ENCODE data around the gene GNG2. TPM values are rescaled to one million over a fixed set of nuclear protein-coding genes. Genes with fewer than 3 reads are reported as not detected.

GNG2 gene
- total and polyA plus RNA-seq, 10 of the 15 experiments (the other 5 are each of a cell fraction or from before 2014, with no cell fraction given) = 31.6 to 114 (median 66.4) TPM

GRCh38 chr14:52006361-52006760, 145.9 kb downstream of the GNG2 start (continued):
- no peak for TF ChIP-seq SPI1 (IDR thresholded peaks at IDR 0.05; ENCODE audit: borderline replicate concordance, insufficient read depth, low read depth, low read length)
- TF ChIP-seq PAX8 (IDR thresholded peaks at IDR 0.05) = no peak

- ChIA-PET RAD21 (ENCODE audit: unreplicated experiment) (interaction anchor here (0.6 kb wide), 1 partner anchor 286 kb away, joined by 3 read pairs; no protein-coding TSS in a partner anchor), POLR2A (no interaction called here), SMC1A (ENCODE audit: uncharacterized antibody, unreplicated experiment) (interaction anchor here (1.0 to 6.1 kb wide), 3 partner anchors 13 to 43 kb away, joined by 3 to 33 read pairs (median 3); no protein-coding TSS in a partner anchor), CTCF (interaction anchor here (1.3 to 4.3 kb wide), 2 partner anchors 11 to 64 kb away, joined by 5 to 24 read pairs; no protein-coding TSS in a partner anchor)
- no peak overlapping the region for H3K27ac ChIP-seq (ENCODE audit: control insufficient read depth, insufficient read depth)
- no peak for DNase-seq (ENCODE audit: low read depth, low spot score)
- no peaks in the 10 kb centered on the region; the same call in 1 of the 2 replicates for H4K20me1 ChIP-seq (ENCODE audit: control insufficient read depth, insufficient read depth)
- no peaks in the 10 kb centered on the region for H3K9me3 ChIP-seq (replicated peaks; ENCODE audit: control insufficient read depth, insufficient read depth, low read length)
- no peak overlapping the region for H3K4me2 ChIP-seq (ENCODE audit: control insufficient read depth, insufficient read depth)
- in situ Hi-C loops (cut with MboI) (no loop called here), intact Hi-C loops (cut with micrococcal nuclease; ENCODE audit: unreplicated experiment) (no loop called here)
- FAIRE-seq = no peak
- ATAC-seq = no peak
- no peaks in the 10 kb centered on the region for H3K79me2 ChIP-seq (ENCODE audit: control insufficient read depth, insufficient read depth, low read length)
- no peaks in the 10 kb centered on the region for H3K27me3 ChIP-seq (replicated peaks in 1 of 2; ENCODE audit: control insufficient read depth in 2 of 2, insufficient read depth in 2 of 2, low read length in 1 of 2)
- no peak overlapping the region for H2AFZ ChIP-seq (ENCODE audit: control insufficient read depth, low read depth, low read length)
- no peak overlapping the region for H3K4me3 ChIP-seq
- H3K4me1 ChIP-seq (ENCODE audit: control insufficient read depth, insufficient read depth, low read length) = no peaks in the 10 kb centered on the region
- H3K36me3 ChIP-seq (ENCODE audit: control insufficient read depth in 2 of 2, insufficient read depth in 2 of 2, low read length in 1 of 2) = peaks cover 22 to 52% of the 10 kb centered on the region in 2 experiments
- BruUV-seq (replicated peaks) = no TSS peak
- H3K9ac ChIP-seq (ENCODE audit: control insufficient read depth, insufficient read depth, low read length) = no peak overlapping the region
- WGBS (ENCODE audit: insufficient coverage, insufficient replicate concordance, low lambda C conversion rate, missing lambda C conversion rate) = 36% methylated on average over 1 of the region's 1 CpG
- no peak for TF ChIP-seq ETV6 (conservative IDR thresholded peaks at IDR 0.05 in 1 of 2, IDR thresholded peaks at IDR 0.05 in 1 of 2; ENCODE audit: borderline replicate concordance in 1 of 2, low read depth in 1 of 2)
- TF ChIP-seq CUX1 (IDR thresholded peaks at IDR 0.05; ENCODE audit: insufficient replicate concordance, low read depth, low read length) = no peak
- no peak for TF ChIP-seq NFYA (IDR thresholded peaks at IDR 0.05; ENCODE audit: borderline replicate concordance, low read depth, low read length)
- TF ChIP-seq CREB1 (IDR thresholded peaks at IDR 0.05; ENCODE audit: low read depth) = no peak
- TF ChIP-seq, protein P1, sequence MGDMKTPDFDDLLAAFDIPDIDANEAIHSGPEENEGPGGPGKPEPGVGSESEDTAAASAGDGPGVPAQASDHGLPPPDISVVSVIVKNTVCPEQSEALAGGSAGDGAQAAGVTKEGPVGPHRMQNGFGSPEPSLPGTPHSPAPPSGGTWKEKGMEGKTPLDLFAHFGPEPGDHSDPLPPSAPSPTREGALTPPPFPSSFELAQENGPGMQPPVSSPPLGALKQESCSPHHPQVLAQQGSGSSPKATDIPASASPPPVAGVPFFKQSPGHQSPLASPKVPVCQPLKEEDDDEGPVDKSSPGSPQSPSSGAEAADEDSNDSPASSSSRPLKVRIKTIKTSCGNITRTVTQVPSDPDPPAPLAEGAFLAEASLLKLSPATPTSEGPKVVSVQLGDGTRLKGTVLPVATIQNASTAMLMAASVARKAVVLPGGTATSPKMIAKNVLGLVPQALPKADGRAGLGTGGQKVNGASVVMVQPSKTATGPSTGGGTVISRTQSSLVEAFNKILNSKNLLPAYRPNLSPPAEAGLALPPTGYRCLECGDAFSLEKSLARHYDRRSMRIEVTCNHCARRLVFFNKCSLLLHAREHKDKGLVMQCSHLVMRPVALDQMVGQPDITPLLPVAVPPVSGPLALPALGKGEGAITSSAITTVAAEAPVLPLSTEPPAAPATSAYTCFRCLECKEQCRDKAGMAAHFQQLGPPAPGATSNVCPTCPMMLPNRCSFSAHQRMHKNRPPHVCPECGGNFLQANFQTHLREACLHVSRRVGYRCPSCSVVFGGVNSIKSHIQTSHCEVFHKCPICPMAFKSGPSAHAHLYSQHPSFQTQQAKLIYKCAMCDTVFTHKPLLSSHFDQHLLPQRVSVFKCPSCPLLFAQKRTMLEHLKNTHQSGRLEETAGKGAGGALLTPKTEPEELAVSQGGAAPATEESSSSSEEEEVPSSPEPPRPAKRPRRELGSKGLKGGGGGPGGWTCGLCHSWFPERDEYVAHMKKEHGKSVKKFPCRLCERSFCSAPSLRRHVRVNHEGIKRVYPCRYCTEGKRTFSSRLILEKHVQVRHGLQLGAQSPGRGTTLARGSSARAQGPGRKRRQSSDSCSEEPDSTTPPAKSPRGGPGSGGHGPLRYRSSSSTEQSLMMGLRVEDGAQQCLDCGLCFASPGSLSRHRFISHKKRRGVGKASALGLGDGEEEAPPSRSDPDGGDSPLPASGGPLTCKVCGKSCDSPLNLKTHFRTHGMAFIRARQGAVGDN (IDR thresholded peaks at IDR 0.05) = no peak
- TF ChIP-seq, protein P2, sequence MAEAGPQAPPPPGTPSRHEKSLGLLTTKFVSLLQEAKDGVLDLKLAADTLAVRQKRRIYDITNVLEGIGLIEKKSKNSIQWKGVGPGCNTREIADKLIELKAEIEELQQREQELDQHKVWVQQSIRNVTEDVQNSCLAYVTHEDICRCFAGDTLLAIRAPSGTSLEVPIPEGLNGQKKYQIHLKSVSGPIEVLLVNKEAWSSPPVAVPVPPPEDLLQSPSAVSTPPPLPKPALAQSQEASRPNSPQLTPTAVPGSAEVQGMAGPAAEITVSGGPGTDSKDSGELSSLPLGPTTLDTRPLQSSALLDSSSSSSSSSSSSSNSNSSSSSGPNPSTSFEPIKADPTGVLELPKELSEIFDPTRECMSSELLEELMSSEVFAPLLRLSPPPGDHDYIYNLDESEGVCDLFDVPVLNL (IDR thresholded peaks at IDR 0.05; ENCODE audit: low read depth, low read length) = no peak
- TF ChIP-seq WRNIP1 (IDR thresholded peaks at IDR 0.05; ENCODE audit: borderline replicate concordance, low read depth, low read length) = no peak
- no peak for TF ChIP-seq FOXK2 (IDR thresholded peaks at IDR 0.05)
Measured at GRCh38 chr14:52007211-52007610, 146.8 kb downstream of the GNG2 start.
